ENCODE measurements around the gene CELA3A.

Gene CELA3A

GRCh38 chr1:22044690-22045420 is 43.4 kb downstream of the CELA3A start:
- Histone ChIP-seq H3K4me3 (ENCODE audit: low read depth in 1 of 2, low read length in 2 of 2) (no peak overlapping the region), H3K27ac (ENCODE audit: low read depth, low read length) (no peak overlapping the region), H3K36me3 (ENCODE audit: insufficient read depth, low read length) (no peaks in the 10 kb centered on the region), H3K27me3 (ENCODE audit: control insufficient read depth in 1 of 2, insufficient read depth in 2 of 2, low read length in 2 of 2) (no peaks in the 10 kb centered on the region), H3K4me1 (ENCODE audit: insufficient read depth, low read length) (peaks cover 4% of the 10 kb centered on the region), H3K9ac (ENCODE audit: low read length) (no peak overlapping the region), H3K9me3 (ENCODE audit: low read length) (no peaks in the 10 kb centered on the region)

GRCh38 chr1:22045604-22046228 is 44.3 kb downstream of the CELA3A start:
- Histone ChIP-seq H3K4me3 (ENCODE audit: low read depth in 1 of 2, low read length in 2 of 2) (no peak overlapping the region), H3K27me3 (ENCODE audit: control insufficient read depth in 1 of 2, insufficient read depth in 2 of 2, low read length in 2 of 2) (no peaks in the 10 kb centered on the region), H3K4me1 (ENCODE audit: insufficient read depth, low read length) (no peaks in the 10 kb centered on the region), H3K27ac (ENCODE audit: low read depth, low read length) (no peak overlapping the region), H3K9me3 (ENCODE audit: low read length) (no peaks in the 10 kb centered on the region), H3K36me3 (ENCODE audit: insufficient read depth, low read length) (no peaks in the 10 kb centered on the region), H3K9ac (ENCODE audit: low read length) (no peak overlapping the region)

- H3K36me3 ChIP-seq (ENCODE audit: insufficient read depth, low read length), result no peaks in the 10 kb centered on the region
- no peak overlapping the region for H3K27ac ChIP-seq (ENCODE audit: low read depth, low read length)
- H3K27me3 ChIP-seq (ENCODE audit: control insufficient read depth in 1 of 2, insufficient read depth in 2 of 2, low read length in 2 of 2), result no peaks in the 10 kb centered on the region
- no peak overlapping the region for H3K9ac ChIP-seq (ENCODE audit: low read length)
- H3K4me3 ChIP-seq (ENCODE audit: low read depth in 1 of 2, low read length in 2 of 2), result no peak overlapping the region
- H3K4me1 ChIP-seq (ENCODE audit: insufficient read depth, low read length), result no peaks in the 10 kb centered on the region
- H3K9me3 ChIP-seq (ENCODE audit: low read length), result no peaks in the 10 kb centered on the region
Observed at GRCh38 chr1:22048351-22049192, 47.1 kb downstream of the CELA3A start.

GRCh38 chr1:22050330-22050729 is 48.9 kb downstream of the CELA3A start:
- no peak overlapping the region for H3K9ac ChIP-seq (ENCODE audit: low read length)
- no peaks in the 10 kb centered on the region for H3K9me3 ChIP-seq (ENCODE audit: low read length)
- H3K4me1 ChIP-seq (ENCODE audit: insufficient read depth, low read length), result peaks cover 10% of the 10 kb centered on the region
- H3K27ac ChIP-seq (ENCODE audit: low read depth, low read length), result no peak overlapping the region
- H3K36me3 ChIP-seq (ENCODE audit: insufficient read depth, low read length), result no peaks in the 10 kb centered on the region
- H3K4me3 ChIP-seq (ENCODE audit: low read depth in 1 of 2, low read length in 2 of 2), result no peak overlapping the region
- H3K27me3 ChIP-seq (ENCODE audit: control insufficient read depth in 1 of 2, insufficient read depth in 2 of 2, low read length in 2 of 2), result no peaks in the 10 kb centered on the region

- Histone ChIP-seq H3K27me3 (ENCODE audit: control insufficient read depth in 1 of 2, insufficient read depth in 2 of 2, low read length in 2 of 2) (no peaks in the 10 kb centered on the region), H3K27ac (ENCODE audit: low read depth, low read length) (no peak overlapping the region), H3K36me3 (ENCODE audit: insufficient read depth, low read length) (no peaks in the 10 kb centered on the region), H3K4me3 (ENCODE audit: low read depth in 1 of 2, low read length in 2 of 2) (no peak overlapping the region), H3K9ac (ENCODE audit: low read length) (no peak overlapping the region), H3K9me3 (ENCODE audit: low read length) (no peaks in the 10 kb centered on the region), H3K4me1 (ENCODE audit: insufficient read depth, low read length) (peaks cover 23% of the 10 kb centered on the region)
Observed at GRCh38 chr1:22051607-22052114, 50.2 kb downstream of the CELA3A start.

GRCh38 chr1:22052115-22053016 is 50.9 kb downstream of the CELA3A start, which contains the start of gene CDC42:
Gene CDC42, plus strand, starts transcription at chr1:22052709. Its CDS starts 25,770 bp downstream, at chr1:22078479.
- H3K4me1 ChIP-seq (ENCODE audit: insufficient read depth, low read length), result peaks cover 29% of the 10 kb centered on the region

GRCh38 chr1:22053017-22053860 is 51.8 kb downstream of the CELA3A start:
- Histone ChIP-seq H3K9ac (ENCODE audit: low read length) (peak overlapping the region; percentile 97), H3K36me3 (ENCODE audit: insufficient read depth, low read length) (no peaks in the 10 kb centered on the region), H3K27me3 (ENCODE audit: control insufficient read depth in 1 of 2, insufficient read depth in 2 of 2, low read length in 2 of 2) (no peaks in the 10 kb centered on the region), H3K27ac (ENCODE audit: low read depth, low read length) (peak overlapping the region; percentile 96), H3K4me1 (ENCODE audit: insufficient read depth, low read length) (peaks cover 38% of the 10 kb centered on the region), H3K9me3 (ENCODE audit: low read length) (no peaks in the 10 kb centered on the region), H3K4me3 (ENCODE audit: low read depth in 1 of 2, low read length in 2 of 2) (peak overlapping the region; percentile 83 to 89)

More at GRCh38 chr1:22052115-22053016, 50.9 kb downstream of the CELA3A start, which contains the start of gene CDC42:
- H3K9me3 ChIP-seq (ENCODE audit: low read length), result no peaks in the 10 kb centered on the region
- peak within 1 kb of the TSS; percentile 83 to 89 for H3K4me3 ChIP-seq (ENCODE audit: low read depth in 1 of 2, low read length in 2 of 2)
- no peaks in the 10 kb centered on the region for H3K27me3 ChIP-seq (ENCODE audit: control insufficient read depth in 1 of 2, insufficient read depth in 2 of 2, low read length in 2 of 2)
- H3K36me3 ChIP-seq (ENCODE audit: insufficient read depth, low read length), result no peaks in the 10 kb centered on the region
- peak within 1 kb of the TSS; percentile 97 for H3K9ac ChIP-seq (ENCODE audit: low read length)
- H3K27ac ChIP-seq (ENCODE audit: low read depth, low read length), result peak within 1 kb of the TSS; percentile 96

- Histone ChIP-seq H3K27me3 (ENCODE audit: control insufficient read depth in 1 of 2, insufficient read depth in 2 of 2, low read length in 2 of 2) (no peaks in the 10 kb centered on the region), H3K36me3 (ENCODE audit: insufficient read depth, low read length) (no peaks in the 10 kb centered on the region), H3K4me3 (ENCODE audit: low read depth in 1 of 2, low read length in 2 of 2) (peak overlapping the region; percentile 52 to 89), H3K9ac (ENCODE audit: low read length) (peak overlapping the region; percentile 97), H3K9me3 (ENCODE audit: low read length) (no peaks in the 10 kb centered on the region), H3K27ac (ENCODE audit: low read depth, low read length) (peak overlapping the region; percentile 96), H3K4me1 (ENCODE audit: insufficient read depth, low read length) (peaks cover 40% of the 10 kb centered on the region)
Observed at GRCh38 chr1:22053861-22054770, 52.7 kb downstream of the CELA3A start.

- H3K4me3 ChIP-seq (ENCODE audit: low read depth in 1 of 2, low read length in 2 of 2), result no peak overlapping the region
- no peak overlapping the region for H3K9ac ChIP-seq (ENCODE audit: low read length)
- no peaks in the 10 kb centered on the region for H3K9me3 ChIP-seq (ENCODE audit: low read length)
- H3K27me3 ChIP-seq (ENCODE audit: control insufficient read depth in 1 of 2, insufficient read depth in 2 of 2, low read length in 2 of 2), result no peaks in the 10 kb centered on the region
- peaks cover 45% of the 10 kb centered on the region for H3K4me1 ChIP-seq (ENCODE audit: insufficient read depth, low read length)
- H3K27ac ChIP-seq (ENCODE audit: low read depth, low read length), result peak overlapping the region; percentile 48
- H3K36me3 ChIP-seq (ENCODE audit: insufficient read depth, low read length), result no peaks in the 10 kb centered on the region
Observed at GRCh38 chr1:22055463-22055862, 54.0 kb downstream of the CELA3A start.

All from muscle layer of colon (tissue), 2 donors.